ENCODE measurements around the gene ITGB1BP2.
"Not testable (repeated sequence)": the region's sequence is repeated elsewhere in the genome, so short reads cannot be mapped to it uniquely, and the experiment has no call there.

The ITGB1BP2 gene

GRCh38 chrX:71302461-71303213, 1.1 kb downstream of the ITGB1BP2 start:
- no peak for DNase-seq (ENCODE audit: low read depth in 2 of 2)

- no peak for DNase-seq (ENCODE audit: low read depth in 2 of 2)
Measured at GRCh38 chrX:71304561-71304960, 3.0 kb downstream of the ITGB1BP2 start.

- no peak for DNase-seq (ENCODE audit: low read depth in 2 of 2)
Measured at GRCh38 chrX:71315917-71316316, 14.4 kb downstream of the ITGB1BP2 start.

GRCh38 chrX:71316959-71317358, 15.4 kb downstream of the ITGB1BP2 start:
- not testable (repeated sequence) for DNase-seq (ENCODE audit: low read depth in 2 of 2)

- no peak for DNase-seq (ENCODE audit: low read depth in 2 of 2)
Measured at GRCh38 chrX:71320126-71320525, 18.6 kb downstream of the ITGB1BP2 start.

GRCh38 chrX:71321731-71322130, 20.2 kb downstream of the ITGB1BP2 start:
- no peak for DNase-seq (ENCODE audit: low read depth in 2 of 2)

GRCh38 chrX:71324452-71324851, 22.9 kb downstream of the ITGB1BP2 start:
- DNase-seq (ENCODE audit: low read depth in 2 of 2): not testable (repeated sequence)

- DNase-seq (ENCODE audit: low read depth in 2 of 2): no peak
Measured at GRCh38 chrX:71326394-71326793, 24.8 kb downstream of the ITGB1BP2 start.

GRCh38 chrX:71349151-71349665, 47.7 kb downstream of the ITGB1BP2 start:
- DNase-seq (ENCODE audit: low read depth in 2 of 2): not testable (repeated sequence)

- DNase-seq (ENCODE audit: low read depth in 2 of 2): not testable (repeated sequence)
Measured at GRCh38 chrX:71349867-71350266, 48.3 kb downstream of the ITGB1BP2 start.

GRCh38 chrX:71352439-71352838, 50.9 kb downstream of the ITGB1BP2 start:
- not testable (repeated sequence) for DNase-seq (ENCODE audit: low read depth in 2 of 2)

Measured in stimulated activated CD8-positive, alpha-beta memory T cell treated with anti-CD3 and anti-CD28 coated beads, Interleukin-15, amount 100 ng/mL, for 4 hours (primary cell).